GM12875 (cell line): ENCODE results near the gene ZC3H8.

Experiments used
- H3K4me3 ChIP-seq: one replicate; pipeline ENCODE4 v1.5.1; 2011; ENCODE audit warnings: low read depth, low read length, control low read depth
- TF ChIP-seq, protein P1 (sequence below): IDR thresholded peaks from 2 replicates; pipeline ENCODE4 v1.5.1; 2011; ENCODE audit warnings: low read depth, mild to moderate bottlenecking, control low read depth, inconsistent platforms, low read length, moderate library complexity, borderline replicate concordance; ENCODE audit not compliant: insufficient read depth

Gene ZC3H8

DNA sequence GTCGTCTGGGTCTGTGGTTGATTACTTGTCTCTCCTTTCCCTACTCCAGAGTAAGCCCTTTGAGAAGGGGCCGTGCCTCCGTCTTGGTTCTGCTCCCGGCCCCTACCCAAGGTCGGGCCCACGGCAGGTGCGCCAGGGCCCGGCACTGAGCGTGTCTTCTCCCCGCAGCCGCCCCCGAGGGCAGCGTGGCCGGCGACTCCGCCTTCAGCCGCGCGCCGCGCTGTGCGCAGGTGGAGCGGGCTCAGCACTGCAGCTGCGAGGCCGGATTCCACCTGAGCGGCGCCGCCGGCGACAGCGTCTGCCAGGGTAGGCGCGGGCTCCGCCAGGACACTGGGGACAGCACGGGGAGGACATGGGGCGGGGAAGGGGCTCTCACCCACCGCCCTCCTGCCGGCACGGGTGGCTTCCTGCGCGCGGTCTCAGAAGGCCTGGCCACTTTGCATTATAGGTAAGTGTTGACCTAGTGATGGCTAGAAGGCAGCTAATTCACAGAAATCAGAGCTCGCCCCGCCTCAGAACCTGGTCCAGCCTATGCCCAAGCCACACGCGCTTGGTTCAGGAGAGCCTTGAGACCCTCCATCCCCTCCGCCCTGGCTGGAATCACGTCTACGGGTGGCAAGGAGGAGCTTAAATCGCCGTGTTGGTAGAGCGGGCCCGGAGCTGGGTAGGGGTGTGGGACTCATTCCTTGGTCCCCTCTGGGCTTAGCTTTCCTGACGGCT is 73.1 kb downstream of the ZC3H8 start:
- H3K4me3 ChIP-seq: no peak overlapping the region
- TF ChIP-seq, protein P1, sequence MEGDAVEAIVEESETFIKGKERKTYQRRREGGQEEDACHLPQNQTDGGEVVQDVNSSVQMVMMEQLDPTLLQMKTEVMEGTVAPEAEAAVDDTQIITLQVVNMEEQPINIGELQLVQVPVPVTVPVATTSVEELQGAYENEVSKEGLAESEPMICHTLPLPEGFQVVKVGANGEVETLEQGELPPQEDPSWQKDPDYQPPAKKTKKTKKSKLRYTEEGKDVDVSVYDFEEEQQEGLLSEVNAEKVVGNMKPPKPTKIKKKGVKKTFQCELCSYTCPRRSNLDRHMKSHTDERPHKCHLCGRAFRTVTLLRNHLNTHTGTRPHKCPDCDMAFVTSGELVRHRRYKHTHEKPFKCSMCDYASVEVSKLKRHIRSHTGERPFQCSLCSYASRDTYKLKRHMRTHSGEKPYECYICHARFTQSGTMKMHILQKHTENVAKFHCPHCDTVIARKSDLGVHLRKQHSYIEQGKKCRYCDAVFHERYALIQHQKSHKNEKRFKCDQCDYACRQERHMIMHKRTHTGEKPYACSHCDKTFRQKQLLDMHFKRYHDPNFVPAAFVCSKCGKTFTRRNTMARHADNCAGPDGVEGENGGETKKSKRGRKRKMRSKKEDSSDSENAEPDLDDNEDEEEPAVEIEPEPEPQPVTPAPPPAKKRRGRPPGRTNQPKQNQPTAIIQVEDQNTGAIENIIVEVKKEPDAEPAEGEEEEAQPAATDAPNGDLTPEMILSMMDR: no peak

DNA sequence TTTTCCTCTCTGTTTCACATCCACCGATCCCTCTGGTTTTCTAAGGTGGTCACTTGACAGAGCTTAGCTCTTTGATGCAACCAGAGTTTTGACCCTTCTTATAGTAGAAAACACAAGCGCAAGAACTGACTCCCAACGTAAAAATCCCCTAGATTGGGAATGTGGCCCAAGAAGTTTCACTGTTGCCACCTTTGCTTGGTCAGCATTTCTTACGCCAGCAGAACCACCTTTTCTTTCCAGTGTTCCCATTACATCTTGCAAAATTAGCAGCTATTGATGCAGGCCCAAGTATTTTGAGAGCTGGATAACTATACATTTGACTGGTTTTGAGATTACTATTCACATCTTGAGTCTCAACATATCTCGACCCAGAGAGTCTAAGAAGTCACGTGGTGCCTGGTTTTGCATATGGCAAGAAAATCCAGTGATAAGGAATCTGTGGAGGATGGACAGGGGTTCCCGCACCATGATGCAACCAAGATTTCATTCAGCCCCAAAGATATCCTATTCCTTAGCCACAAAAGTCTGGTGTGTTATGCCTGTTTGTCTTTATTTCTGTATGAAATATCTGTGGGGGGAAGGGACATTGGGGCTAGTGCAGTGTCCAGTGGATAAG is 78.8 kb downstream of the ZC3H8 start:
- H3K4me3 ChIP-seq: no peak overlapping the region
- TF ChIP-seq, protein P1: no peak

DNA sequence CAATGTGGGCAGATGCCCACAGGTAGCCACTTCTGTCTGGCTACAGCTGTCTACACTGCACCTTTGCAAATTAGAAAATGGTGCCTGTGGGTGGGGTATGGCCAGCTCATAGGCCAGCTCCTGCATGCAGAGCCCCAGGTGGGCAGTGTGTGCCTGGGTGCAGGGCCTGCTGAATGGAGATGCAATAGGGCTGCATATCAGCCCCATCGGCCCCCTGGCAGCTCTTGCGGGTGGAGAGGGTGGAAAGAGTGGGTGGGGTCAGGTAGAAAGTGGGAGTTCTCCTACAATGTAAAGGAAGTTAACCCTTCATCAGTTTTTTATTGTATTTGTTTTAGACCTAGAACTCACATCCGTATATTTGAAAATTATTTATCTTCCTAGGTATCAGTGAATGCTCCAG is 79.5 kb downstream of the ZC3H8 start:
- TF ChIP-seq, protein P1: no peak
- H3K4me3 ChIP-seq: no peak overlapping the region

- H3K4me3 ChIP-seq: no peak overlapping the region
- TF ChIP-seq, protein P1: no peak
Observed at GRCh38 chr2:112174383-112174782, 80.5 kb downstream of the ZC3H8 start.

DNA sequence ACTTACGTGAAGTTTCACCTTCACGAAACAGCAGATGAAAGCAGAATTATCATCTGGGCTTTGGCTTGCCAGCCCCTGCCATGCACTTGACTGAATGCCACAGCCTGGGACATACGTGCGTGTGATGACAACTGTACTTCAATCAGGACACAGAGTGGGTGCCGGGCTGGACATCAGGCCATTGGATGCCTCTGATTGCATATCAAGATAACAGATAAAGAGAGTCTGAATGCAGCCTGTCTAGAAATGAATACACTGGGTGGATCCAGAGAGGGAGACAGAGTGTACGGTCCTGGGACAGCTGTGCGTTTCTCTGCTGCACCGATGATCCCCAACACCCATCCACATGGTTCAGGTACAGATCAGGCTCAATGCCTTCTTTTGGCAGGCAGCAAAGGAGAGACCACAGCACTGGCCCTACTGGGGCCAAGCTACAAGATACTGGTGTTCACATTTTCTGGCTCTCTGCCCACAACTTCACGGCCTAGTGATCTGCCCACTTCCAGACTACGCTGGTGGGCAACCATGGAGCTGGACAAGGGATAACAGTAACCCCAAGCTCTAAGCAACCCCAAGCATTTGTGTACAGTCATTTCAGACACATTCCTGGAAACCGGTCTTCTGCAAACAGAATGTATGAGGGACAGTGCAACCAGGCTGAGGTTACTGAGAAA is 81.1 kb downstream of the ZC3H8 start:
- H3K4me3 ChIP-seq: no peak overlapping the region
- TF ChIP-seq, protein P1: no peak

- TF ChIP-seq, protein P1: no peak
- H3K4me3 ChIP-seq: no peak overlapping the region
Observed at GRCh38 chr2:112170495-112170894, 84.3 kb downstream of the ZC3H8 start.
